Retinal pigment epithelial cell (primary cell): ENCODE data around the gene RABGGTA.

Experiments used
- DNase-seq: peaks from one replicate; pipeline ENCODE4 v3.0.0-alpha.2; 2010; ENCODE audit warnings: low read depth
- H3K4me3 ChIP-seq: 2 replicates; pipeline ENCODE4 v1.5.1; 2011; ENCODE audit warnings: mild to moderate bottlenecking, low read length, control low read depth, moderate library complexity
- TF ChIP-seq, protein P1 (sequence below): conservative IDR thresholded peaks from 2 replicates; pipeline ENCODE4 v1.5.1; 2011; ENCODE audit warnings: low read depth, low read length, control low read depth, inconsistent platforms

The RABGGTA gene

DNA sequence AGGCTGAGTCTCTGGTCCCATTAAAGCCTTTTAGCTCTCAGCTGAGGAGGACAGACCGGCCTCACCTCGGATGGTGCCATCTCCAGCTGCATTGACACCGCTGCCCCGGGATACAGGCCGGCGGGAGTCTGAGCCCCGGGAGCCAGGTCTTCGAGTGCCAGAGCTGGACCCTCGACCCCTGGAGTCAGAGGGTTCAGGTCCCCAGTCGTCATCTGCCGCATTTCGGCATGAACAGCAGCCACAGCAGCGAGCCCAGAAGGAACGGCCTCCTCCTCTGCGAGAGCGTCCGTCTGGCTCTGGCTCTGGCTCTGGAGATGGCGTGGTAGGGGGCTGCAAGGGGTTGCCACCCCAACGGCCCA lies 9.4 kb downstream of the RABGGTA start:
- H3K4me3 ChIP-seq: no peak overlapping the region
- DNase-seq: no peak
- TF ChIP-seq, protein P1, sequence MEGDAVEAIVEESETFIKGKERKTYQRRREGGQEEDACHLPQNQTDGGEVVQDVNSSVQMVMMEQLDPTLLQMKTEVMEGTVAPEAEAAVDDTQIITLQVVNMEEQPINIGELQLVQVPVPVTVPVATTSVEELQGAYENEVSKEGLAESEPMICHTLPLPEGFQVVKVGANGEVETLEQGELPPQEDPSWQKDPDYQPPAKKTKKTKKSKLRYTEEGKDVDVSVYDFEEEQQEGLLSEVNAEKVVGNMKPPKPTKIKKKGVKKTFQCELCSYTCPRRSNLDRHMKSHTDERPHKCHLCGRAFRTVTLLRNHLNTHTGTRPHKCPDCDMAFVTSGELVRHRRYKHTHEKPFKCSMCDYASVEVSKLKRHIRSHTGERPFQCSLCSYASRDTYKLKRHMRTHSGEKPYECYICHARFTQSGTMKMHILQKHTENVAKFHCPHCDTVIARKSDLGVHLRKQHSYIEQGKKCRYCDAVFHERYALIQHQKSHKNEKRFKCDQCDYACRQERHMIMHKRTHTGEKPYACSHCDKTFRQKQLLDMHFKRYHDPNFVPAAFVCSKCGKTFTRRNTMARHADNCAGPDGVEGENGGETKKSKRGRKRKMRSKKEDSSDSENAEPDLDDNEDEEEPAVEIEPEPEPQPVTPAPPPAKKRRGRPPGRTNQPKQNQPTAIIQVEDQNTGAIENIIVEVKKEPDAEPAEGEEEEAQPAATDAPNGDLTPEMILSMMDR: no peak

DNA sequence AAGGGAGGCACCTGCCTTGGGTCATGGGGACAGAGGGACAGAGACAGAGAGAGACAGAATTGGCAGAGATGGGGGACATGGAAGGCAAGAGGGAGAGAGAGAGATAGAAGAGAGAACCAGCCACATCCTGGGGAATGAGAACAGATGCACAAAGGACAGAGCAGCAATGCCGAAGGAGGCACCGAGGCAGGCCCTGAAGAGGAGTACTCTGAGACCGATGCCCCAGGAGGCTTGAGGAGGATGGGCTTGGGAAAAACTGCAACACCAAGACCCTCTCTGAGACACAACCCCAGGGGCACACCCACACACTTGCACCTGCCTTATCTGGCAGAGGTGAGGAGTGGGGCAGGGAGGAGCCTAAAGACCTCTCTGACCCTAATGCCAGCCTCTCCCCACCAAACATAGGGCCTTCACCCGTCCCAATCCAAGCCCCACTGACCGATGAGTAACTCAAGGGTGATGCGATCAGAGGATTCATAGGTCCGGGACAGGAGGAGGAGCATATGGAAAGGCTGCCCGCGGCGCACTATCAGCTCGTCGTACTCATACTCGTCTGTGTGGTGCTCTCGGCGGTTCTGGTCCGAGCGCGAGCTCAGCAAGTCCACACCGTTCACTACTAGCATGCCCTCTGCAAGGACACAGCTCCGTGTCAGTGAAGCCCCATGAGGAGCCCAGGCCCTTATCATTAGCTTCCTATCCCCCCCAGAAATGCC lies 10.0 kb downstream of the RABGGTA start:
- TF ChIP-seq, protein P1: no peak
- H3K4me3 ChIP-seq: no peak overlapping the region

DNA sequence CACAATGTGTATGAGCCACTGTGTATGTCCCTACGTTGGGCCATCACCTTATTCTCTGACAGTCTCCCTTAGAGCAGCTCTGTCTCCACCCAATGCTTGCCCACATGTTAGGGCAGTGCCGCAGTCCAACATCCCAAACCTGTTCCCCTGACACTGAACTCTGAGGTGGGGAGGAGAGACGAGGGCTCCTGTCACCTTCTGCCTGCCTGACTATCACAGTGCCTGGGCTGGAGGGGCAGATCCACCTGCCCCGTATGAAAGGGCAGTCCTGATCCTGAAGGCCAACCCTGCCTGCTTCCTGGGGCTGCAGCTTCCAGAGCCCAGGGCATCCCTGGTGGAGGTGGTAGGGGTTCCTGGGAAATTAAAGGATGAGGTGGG lies 10.6 kb downstream of the RABGGTA start:
- H3K4me3 ChIP-seq: no peak overlapping the region
- DNase-seq: no peak
- TF ChIP-seq, protein P1: no peak

More for the DNA sequence above, 10.0 kb downstream of the RABGGTA start:
- DNase-seq: no peak

DNA sequence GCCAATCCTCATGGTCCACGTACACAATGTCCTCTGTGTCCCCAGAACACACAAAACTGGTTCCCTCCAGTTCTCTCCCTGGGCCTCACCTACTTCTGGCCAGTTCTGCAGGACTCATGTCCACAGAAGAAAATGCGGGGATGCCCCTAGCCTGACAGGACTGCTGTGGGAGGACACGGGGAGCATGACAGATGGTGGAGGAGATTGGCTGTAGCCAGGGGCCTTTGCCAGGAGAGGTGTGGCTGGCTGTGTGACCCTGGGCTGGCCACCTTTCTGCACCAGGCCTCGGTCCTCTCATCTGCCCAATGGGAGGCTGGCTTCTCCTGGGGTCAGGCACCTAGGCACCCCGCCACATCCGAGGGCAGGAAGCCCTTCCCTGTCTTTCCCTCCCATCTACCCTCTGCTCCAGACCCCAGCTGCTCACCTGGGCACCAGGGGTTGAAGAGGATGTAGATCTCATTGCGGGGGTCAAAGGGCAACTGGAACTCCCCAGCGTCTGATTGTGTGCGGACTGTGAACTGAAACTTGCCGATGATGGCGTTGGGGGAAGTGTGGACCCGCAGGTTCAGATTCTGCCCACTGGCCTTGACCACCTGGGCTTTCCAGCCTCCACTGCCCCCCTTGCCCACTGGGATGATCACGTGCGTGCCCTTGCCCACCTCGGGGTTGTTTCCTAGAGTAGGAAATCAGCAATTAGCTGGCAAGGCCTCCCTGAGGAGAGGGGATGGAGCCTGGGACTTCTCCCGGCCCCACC lies 11.2 kb downstream of the RABGGTA start:
- H3K4me3 ChIP-seq: no peak overlapping the region
- TF ChIP-seq, protein P1: no peak
- no peak for DNase-seq

GRCh38 chr14:24259282-24260025 lies 11.9 kb downstream of the RABGGTA start:
- TF ChIP-seq, protein P1: no peak
- DNase-seq: no peak
- H3K4me3 ChIP-seq: no peak overlapping the region

GRCh38 chr14:24258548-24259265 lies 12.7 kb downstream of the RABGGTA start:
- TF ChIP-seq, protein P1: no peak
- no peak overlapping the region for H3K4me3 ChIP-seq
- no peak for DNase-seq
